Activated CD8-positive, alpha-beta memory T cell treated with anti-CD3 and anti-CD28 coated beads, Interleukin-2, amount 50 U/mL, for 48 hours (primary cell): Measurements from ENCODE around the gene IL12RB1.
"Not testable (repeated sequence)": the region's sequence is repeated elsewhere in the genome, so short reads cannot be mapped to it uniquely, and the experiment has no call there.

Source experiments
- DNase-seq: peaks from one replicate; pipeline ENCODE4 v3.0.0-alpha.2; 2020

Gene IL12RB1

DNA sequence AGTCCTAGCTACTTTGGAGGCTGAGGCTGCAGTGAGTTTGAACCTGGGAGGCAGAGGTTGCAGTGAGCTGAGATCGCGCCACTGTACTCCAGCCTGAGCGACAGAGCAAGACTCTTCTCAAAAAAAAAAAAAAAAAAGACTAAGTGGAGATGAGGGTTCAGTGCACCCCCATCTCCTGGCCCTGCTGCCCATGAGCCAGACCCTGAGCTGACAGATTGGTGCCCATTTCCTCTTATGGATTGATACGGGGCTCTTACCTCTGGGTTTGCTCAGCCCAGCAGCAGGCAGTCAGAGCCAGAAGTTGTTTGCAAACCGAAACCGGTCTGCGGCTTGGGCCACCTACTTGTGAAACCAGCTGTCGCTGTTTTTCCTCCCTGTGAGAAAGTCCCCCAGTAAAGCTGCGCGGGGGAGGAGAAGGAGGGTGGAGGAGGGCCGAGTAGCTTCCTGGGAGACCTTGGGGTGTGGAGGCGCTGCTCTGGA is 41.9 kb downstream of the IL12RB1 start:
- DNase-seq: peak; percentile 91

DNA sequence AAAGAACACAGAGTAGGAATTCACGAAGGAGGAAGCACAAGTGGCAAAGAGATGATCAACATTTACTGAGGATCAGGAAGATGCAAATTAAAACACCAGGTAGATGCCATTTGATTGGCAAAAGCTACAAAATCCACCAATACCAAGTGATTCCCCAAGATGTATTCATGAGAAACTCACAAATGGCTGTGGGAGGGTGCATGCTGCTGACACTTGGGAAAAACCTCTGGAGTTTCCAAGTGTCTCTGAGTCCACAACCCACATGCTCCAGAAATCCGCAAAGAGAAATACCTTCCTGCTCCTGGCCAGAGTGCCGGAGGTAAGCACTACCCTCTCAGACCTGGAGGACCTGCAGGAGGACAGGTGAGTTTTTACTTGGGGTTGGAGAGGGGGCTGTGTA is 43.1 kb downstream of the IL12RB1 start:
- DNase-seq: no peak

DNA sequence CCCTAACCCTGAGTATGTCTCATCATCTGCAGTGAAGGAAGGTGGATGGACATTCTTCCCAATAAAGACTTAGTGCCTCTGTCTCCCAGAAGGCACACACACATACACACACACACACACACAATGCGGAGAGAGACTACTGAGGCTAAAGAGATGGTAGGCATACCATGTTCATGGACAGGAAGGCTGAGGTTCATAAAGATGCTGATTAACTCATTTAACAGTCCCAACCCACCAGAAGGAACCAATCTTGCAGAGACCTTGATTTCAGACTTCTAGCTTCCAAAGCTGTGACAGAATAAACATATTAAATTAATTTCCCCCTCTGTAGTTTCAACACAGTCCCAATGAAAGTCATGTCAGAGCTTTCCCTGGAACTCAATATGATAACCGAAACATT is 45.7 kb downstream of the IL12RB1 start:
- no peak for DNase-seq

DNA sequence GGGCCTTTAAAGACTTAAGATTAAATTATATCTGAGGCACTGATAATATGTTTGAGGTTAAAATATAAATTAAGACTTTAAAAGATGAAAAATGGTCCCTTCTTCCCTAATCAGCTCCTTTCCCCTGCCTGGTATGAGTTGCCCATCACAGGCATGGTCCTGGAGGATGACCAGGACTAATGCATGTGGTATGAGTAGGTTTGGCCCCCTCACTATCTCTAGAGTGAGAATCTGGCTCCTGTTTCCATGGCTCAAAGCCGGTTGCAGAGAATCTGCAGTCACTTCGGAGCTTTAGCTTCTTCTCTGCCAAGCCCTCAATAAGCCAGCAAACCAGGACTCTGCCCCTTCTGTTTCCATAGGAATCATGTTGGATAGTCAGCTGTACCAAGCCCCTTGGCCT is 54.6 kb downstream of the IL12RB1 start:
- not testable (repeated sequence) for DNase-seq

DNA sequence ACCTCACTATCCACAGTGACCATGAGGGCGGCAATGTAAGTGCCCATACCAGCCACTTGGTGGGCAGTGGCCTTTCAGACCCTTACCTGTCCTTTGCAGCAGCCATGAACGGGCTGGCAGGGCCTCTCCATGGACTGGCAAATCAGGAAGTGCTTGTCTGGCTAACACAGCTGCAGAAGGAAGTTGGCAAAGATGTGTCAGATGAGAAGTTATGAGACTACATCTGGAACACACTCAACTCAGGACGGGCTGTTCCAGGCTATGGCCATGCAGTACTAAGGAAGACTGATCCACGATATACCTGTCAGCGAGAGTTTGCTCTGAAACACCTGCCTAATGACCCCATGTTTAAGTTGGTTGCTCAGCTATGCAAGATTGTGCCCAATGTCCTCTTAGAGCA is 55.3 kb downstream of the IL12RB1 start:
- not testable (repeated sequence) for DNase-seq

DNA sequence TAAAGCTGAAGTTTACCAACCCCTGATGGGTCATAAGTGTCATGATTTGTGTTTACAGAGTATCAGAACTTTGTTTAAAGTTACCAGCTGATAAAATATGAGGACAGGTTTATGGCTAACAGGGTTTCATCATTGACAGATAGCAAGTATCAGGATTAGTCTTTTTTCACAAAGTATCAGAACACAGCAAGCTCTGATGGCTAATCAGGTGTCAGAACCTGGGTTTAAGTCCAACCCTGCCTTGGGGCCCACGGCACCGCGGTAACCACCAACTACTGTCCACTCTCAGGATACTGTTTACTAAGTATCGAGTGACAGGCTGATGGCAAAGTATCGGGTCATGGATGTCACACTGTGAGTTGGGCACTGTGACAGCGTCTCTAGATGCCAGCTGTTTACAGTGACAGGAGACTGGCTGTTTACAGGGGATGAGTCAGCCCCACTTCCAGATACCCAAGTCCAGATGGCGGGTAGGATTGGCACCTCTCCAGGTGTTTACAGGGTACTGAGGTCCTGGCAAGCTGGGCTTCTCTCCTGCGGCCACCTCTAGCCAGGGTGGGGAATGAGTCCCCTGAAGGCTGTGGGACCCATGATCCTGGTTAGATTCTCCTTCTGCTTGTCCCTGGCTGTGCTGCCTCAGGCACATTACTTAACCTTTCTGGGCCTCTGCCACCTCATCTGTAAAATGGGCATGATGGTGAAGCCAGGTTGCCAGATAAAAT is 57.0 kb downstream of the IL12RB1 start:
- no peak for DNase-seq

DNA sequence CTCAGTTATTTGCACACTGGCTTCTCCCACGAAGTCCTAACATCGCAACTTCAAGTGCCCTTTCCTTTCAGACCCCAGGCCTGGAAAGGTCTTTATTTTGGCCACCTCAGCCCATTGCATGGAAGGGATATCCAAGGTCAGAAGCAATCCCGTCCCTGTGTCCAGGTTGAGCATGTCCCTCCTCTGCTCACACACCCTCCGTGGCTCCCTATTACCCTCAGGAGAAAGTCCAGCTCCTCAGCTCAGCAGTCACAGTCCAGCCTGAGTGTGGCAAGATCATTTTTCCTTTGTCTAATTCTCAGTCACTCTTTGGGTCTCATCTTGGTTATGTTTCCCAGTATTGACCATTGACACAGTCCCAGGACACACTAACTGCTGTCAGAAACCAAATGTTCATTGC is 59.6 kb downstream of the IL12RB1 start:
- no peak for DNase-seq

DNA sequence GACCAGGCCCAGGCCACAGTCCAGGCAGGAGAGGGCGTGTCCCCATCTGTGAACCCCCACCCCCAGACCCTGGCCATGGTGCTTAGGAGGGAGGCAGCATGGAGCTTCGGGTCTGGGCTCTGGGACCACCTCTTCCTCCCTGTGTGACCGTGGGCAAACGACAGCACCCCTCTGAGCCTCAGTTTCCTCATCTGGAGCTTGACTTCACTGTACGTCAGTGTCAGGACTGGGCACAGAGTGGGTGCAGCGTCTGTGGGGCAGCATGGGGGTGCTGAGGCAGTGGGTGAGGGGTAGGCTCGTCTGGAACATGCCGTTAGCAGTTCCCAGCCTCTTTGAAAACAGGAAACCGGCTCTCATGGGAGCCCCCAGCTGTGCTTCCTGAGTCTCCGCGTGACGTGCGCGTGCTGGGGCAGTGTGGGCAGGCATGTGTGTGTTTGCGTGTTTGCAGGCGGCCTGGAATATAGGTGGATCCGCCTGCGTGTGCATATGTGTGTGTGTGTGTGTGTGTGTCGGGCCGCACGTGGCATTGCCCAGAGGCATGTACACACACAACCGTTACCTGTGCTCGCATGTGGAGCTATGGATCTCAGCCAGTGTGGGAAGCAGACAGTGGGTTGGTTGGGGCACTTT is 63.0 kb downstream of the IL12RB1 start:
- peak; percentile 67 for DNase-seq

DNA sequence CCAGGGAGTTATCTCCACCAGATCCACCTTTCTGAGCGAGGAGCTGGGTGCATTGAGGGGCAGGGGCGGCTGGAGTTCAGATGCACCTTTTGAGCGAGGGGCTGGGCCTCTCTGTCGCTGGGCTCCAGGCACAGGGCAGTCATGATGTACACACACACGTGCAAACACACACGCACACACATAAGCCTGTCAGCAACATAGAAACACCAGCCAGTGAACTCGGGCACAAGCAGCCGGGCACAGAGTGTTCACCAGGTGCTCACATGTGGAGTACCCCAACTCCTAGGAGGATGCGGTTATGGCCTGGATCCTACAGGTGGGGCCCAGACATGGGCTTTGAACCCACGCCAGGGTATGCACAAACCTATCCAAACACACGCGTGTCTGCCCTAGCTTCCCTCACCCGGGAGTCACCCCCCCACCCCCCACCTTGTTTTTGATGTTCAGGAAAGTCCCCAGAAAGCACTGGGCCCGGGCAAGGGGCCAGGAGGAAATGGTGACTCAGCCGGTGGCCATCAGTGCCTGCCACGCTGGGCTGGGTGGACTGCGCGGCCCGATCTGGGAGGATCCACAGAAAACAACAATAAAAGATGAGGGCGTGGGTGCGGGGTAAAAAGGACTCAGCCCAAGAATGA is 65.5 kb downstream of the IL12RB1 start:
- peak; percentile 72 for DNase-seq

DNA sequence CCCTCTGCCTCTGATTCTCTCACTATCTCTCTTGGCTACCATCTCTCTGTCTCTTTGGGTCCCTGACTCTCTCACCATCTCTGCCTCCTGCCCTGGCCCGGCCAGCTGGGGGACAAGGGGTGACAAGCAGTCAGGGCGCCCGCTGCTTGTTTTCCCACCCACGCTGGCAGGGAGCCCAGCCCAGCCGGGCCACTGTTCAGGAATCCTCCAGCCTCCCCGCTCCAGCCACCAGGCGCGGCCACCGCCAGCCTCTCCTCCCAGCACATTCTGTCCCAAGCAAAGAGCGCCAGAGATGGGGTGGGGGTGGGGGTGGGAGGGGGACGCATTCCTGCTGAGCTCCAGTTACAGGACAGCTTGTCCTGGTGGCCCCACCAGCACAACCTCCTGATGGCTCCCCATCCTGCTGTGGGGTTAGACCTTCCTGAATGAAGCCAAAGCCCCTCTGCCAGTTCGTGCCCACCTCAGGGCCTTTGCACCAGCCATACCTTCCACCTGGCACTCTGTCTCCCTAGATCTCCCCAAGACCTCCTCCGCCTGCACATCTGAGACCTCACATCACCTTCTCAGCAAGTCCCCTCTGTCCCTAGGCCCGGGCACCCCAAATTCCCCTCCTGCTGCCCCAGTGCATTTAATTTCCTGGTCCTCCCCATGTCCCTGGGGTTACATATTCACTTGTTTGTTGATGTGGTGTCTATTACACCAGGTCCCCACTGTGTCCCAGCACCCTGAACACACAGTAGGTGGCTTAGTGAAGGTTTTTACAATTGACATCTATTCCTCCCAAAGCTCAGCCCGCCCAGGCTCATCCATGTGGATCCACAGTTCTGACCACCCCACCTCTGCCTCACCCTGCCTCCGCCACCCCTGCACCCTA is 66.3 kb downstream of the IL12RB1 start:
- peak; percentile 57 for DNase-seq

DNA sequence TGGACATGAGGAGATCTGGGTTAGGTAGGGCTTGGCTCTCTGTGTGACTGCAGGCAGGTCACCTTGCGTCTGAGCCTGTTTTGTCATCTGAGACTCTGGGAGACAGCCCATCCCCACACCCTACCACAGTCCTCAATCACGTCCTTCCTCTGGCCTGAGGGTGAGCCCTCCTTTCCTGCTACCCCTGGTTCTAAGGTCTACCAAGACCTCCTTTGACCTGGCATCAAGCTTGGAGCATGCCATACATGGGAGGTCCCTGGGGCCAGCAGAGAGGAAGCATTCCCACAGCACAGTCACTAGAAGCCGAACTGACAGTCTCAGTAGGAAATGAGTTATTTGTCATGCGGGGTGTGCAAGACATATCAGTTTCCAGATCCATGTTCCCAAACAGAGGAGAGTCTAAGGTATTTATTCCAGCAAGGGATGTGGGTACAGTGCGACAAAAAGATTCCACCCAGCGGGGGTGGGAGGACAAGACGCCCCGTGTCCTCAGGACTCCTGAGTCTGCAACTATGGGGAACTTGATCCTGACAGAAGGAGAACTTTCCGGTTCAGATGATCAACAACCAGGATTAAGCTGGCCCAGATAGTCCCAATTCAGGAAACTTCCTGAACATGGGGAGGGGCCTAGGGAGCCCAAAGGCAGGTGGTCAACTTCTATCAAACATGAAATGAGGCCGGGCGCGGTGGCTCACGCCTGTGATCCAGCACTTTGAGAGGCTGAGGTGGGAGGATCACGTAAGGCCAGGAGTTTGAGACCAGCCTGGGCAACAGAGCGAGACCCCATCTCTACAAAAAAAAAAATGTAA is 69.3 kb downstream of the IL12RB1 start:
- no peak for DNase-seq

DNA sequence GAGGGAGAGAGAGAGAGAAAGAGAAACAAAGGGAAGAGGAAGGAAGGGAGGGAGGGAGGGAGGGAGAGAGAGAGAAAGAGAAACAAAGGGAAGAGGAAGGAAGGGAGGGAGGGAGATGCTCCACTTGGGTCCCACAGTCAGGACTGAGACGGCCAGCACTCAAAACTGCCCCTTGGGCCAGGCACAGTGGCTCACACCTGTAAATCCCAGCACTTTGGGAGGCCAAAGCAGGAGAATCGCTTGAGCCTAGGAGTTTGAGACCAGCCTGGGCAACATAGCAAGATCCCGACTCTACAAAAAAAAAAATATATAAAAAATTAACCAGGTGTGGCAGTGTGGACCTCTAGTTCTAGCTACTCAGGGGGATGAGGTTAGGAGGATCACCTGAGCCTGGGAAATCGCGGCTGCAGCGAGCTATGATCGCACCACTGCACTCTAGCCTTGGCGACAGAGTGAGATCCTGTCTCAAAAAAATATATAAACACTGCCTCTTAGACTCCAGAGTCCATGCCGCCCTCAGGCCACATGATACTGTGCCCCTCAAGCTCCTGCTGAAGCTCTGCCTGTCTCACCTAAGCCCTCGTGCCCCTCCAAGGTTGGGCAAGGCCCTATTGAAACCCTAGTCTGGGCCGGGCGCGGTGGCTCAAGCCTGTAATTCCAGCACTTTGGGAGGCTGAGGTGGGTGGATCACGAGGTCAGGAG is 70.4 kb downstream of the IL12RB1 start:
- DNase-seq: no peak

DNA sequence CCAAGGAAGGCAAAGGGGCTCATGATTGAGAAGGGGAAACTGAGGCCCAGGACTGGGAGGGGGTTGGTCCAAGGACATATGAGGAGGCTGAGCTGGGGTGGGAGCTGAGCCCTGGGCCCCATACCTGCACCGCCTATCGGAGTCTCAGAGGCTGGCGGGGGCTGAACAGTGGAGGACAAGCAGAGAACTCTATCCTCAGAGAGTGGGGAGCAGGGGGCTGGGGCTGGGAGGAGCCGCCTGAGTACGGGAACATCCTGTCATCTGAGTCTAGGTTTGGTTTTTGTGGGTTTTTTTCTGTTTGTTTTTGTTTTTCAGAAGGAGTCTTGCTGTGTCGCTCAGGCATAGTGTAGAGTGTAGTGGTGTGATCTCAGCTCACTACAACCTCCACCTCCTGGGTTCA is 72.5 kb downstream of the IL12RB1 start:
- DNase-seq: no peak

DNA sequence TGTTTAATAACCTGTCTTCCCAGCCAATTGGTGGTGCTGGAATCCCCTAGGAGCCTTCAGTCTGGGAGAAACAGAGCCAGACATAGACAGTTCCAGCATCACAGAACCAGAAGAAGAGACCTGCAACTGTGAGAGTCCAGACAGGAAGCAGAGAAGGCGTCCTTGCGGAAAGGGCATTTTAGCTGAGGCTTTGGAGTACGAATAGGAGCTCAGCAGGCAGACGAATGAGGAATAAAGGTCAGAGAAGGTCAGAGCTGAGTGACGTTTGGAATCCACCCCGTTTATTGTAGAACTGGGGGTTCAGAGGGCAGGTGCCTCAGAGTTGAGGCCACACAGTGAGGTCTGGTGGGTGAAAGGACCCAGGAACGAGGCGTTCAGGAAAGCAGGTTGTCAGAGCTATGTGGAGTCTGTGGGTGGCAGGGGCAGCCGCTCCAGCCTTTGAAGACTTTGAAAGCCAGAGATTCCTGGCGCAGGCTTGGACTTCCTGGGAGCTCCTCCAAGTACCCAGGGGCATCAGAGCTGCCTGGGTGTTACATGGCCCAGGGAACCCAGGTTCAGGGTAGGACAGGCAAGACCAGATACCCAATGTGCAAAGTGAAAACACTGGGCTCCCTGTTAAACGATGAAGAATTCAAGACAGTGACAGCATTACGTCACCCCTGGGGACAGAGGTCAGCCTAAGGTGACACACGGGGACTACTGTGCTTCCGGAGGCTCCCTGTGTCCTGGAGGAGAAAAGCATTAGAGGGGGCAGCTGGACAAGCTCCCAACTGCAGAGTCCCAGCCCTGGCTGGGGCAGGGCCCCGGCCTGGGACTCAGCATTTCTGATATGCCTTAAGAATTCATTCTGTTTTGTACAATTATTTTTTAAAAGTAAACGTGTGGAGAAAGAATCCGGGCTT is 73.3 kb downstream of the IL12RB1 start:
- no peak for DNase-seq

DNA sequence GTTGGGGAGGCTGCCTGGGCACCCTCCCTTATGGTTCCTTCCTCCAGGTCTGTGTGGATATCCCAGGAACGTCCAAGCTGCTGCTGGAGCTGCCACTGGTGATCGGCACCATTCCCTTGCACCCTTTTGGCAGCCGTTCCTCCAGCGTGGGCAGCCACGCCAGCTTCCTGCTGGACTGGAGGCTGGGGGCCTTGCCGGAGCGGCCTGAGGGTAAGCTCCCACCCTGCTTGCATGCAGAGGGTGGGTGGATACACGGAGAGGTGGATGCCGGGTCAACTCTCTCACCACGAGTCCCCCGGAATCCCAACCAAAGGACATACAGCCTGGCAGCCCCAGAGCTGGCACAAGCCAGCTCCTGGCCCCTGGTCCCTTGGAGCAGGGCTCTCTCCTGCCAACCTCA is 76.6 kb downstream of the IL12RB1 start:
- DNase-seq: no peak

DNA sequence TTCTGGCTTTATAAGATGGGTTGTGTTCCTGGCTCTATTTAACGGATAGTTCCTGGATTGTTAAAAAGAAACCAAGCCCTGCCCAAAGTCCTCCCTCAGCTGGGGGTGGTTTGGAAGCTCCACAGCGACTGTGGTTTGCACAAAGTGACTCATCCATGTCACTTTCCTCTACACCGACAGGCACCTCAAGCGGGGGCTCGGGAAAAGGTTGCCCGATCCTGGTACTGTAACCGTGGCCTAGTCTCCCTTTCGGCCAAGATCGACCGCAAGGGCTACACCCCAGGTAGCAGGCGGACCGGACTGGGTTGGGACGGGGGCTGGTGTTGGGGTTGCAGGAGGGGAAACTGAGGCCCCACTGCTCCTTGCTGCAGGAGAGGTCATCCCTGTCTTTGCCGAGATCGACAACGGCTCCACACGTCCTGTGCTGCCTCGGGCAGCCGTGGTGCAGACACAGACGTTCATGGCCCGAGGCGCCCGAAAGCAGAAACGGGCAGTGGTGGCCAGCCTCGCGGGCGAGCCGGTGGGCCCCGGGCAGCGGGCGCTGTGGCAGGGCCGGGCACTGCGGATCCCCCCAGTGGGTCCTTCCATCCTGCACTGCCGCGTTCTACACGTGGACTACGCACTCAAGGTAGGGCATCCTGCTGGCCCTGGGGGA is 77.2 kb downstream of the IL12RB1 start:
- DNase-seq: peak; percentile 53
